Measurements from ENCODE around the gene ZMIZ1.

Gene ZMIZ1

DNA sequence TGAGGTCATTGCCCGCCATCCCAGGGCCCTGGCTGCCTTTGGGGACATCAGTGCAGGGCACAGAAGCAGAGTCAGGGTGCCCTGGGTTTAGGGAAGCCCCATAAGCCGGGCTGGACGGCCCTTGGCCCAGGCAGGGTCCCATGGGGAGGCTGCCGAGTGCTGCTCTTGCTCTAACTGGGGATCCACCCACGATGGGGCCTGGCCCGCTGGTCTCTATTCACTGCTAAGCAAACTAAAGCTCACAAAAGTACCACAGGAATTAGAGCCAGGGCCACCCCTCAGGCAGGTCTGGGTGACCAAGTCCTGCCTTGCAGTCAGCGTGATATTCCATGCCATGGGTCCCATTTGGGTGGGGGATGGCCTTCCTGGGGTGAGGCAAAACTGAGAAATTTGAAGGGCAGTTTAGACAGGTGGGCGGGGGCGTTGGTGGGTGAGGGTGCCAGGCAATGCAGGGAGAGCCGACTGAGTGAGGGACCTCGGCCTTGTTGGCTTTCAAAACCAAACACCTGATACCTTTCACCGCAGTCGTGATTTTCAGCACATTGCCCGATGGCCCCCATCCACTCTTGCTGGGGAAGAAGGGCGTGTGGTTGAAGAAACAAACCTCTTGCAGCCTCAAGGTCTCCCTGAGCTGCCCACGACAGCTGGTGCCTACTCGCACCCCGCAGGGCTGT, 185.7 kb downstream of the ZMIZ1 start:
- no peak for DNase-seq

DNA sequence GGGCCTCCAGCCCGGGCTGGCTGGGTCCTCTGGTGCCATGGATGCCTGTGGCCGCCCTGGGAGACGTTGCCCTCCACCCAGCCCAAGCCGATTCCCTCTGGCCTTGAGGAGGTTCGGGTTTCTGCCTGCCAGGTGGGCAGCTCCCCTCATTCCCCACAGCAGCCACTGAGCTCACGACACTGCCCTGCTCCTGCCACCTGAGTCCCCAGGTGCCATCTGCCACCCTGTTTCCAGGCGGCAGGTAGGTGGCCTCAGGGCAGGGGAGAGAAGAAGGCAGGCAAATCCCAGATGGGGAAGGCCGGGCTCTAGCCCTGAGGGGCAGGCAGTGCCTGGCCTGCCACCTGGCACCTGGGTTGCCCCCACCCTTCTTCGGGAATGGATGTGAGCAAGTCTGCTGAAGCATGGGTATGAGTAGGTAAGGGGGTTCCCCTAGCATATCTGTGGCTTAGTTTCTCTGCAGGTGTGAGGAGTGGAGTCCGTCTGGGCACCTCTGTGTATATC, 186.3 kb downstream of the ZMIZ1 start:
- DNase-seq, result no peak

DNA sequence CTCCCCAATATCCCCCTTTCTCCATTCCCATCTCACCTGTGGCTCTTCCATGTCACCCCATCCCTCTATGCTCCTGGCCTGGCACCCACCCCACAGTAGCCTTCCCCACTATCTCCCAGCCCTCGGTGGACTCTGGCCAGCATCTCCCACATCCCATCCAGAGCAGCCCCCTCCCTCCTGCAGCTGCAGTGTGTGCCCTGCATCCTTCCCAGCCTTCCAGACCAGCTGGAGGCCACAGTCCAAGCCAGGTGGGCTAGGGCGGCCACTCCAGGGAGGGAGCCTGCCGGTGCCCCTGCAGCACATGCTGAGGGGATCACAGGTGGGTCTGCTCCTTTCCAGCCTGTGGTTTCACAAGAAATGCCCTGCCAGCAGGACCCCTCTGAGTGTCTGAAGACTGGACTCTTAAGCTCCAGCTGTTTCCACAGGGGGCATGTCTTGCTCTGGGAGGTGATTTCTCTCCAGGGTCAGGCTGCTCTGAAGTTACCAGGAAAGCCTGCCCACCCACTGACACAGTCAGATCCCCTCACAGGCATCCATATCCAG, 187.6 kb downstream of the ZMIZ1 start:
- DNase-seq, result no peak

DNA sequence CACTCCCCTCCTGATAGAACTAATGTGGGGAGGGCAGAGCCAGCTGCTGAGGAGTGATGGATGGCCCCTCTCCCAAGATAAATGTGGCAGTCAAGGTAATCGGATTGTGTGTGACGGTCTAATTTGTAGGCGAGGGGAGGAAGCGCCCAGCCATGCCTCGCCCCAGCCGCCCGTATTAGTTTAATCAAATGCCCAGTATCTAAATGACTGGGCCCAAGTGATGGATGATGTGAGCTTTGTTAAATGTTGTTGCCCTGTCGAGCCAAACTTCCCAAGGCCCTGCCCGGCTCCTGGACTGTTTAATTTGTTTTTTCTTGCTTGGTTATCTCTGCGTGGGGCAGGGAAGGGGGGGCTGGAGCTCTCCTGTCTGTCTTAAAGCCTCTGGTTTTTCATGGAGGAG, 190.1 kb downstream of the ZMIZ1 start:
- no peak for DNase-seq

DNA sequence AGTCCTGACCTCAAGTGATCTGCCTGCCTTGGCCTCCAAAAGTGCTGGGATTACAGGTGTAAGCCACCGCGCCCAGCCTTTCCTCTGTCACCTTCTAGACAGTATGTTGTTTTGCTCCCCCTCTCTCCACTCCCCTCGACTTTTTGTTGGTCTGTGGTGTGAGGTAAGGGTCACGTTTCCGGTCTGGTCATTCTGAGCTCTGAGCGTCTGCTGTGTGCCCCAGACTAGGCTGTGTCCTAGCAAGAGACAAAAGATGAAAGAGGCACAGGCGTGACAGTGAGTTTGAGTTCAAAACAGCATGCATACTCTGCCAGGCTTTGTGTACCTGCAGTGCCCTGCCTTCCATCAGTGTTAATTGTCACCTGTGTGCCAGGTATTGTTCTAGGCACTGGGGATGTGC, 191.1 kb downstream of the ZMIZ1 start:
- DNase-seq, result no peak

DNA sequence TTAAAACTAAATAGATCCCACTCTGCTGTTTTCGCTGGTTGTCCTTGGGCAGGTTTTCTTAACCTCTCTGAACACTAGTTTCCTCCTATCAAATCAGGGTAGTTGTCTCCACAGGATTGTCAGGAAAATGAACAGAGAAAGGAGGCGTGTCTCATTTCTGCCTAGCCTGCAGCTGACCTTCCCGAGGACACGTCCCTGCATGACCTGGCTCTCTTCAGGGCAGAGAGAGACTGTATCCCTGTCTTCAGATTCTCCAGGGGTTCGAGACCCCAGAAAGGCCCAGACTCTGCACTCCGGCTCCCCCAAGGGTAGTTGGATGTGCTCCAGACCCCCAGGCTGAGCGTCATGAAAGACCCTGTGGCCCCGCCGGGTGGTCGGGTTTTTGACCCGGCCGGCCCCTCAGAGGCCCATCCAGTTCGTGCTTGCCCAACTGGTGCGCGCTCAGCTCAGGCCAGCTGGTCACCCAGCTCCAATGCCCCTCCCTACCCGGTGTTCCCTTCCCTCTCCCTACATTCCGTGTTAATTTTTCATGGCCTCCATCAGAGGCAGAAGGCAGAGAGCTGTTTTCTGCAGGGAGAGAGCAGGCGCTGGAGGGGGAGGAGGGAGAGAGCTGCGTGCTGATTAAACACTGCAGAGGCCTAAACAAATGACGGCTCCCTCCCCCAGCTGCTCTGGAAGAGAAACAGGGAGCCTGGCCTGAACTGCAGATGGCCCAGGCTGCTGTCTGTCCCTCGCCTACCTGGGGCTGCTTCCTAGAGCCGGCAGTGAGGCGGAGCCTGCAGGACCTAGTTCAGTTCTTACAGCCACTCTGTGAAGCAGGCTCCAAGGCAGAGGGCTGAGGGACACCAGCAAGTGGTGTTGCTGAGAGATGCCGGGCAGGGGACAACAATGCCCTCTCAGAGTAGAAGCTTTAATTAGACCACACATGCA, 192.3 kb downstream of the ZMIZ1 start:
- no peak for DNase-seq

DNA sequence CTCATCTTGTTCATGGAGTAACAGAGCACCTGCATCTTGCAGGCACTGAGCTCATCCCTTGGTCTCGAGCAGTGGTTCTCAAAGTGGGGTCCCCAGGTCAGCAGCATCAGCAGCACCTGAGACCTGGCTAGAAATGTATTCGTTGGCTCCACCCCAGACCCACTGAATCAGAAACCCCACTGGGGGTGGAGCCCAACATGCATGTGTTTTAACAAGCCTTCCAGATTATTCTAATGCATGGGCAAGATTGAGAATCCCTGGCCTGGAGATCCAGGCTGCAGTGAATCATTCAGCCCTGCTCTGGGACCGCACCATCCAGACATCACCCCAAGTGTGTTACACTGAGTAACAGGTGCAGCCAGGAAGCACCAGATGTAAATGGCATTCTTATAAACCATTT, 193.4 kb downstream of the ZMIZ1 start:
- no peak for DNase-seq

DNA sequence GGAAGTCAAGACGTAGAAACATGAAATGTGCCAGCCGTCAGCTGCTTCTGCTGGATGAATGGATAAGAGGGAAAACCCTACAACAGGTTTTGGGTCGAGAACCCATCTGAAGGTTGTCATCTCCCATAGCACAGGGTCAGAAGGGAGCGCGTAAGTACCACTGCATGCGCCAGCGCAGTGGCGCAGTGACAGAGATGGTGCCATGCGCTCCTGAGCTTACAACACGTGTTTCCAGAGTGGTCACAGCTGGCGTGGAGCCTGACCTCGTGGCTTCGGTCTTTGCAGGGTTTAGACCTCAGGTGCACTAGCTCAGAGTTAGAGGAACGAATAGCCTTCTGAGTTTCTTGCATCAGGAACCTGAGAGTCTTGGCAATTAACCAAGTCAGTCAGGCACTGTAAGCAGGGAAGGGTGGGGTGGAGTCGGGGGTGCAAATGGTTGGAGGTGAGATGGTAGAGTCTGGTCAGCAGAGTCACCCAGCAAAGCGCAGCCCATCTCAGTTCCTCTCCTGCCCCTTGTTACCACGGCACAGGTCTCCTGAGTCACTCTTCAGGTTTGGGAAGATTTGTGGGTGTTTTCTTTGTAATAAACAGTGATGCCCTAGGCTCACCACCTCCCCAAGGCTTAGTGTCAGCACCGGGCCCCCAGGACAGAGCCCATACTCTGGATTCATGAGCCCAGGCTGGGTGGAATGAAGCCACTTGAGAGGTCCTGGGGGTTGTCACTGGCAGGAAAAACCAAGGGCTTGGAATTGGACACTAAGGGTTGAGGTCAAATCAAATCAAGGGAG, 194.4 kb downstream of the ZMIZ1 start:
- DNase-seq, result no peak

DNA sequence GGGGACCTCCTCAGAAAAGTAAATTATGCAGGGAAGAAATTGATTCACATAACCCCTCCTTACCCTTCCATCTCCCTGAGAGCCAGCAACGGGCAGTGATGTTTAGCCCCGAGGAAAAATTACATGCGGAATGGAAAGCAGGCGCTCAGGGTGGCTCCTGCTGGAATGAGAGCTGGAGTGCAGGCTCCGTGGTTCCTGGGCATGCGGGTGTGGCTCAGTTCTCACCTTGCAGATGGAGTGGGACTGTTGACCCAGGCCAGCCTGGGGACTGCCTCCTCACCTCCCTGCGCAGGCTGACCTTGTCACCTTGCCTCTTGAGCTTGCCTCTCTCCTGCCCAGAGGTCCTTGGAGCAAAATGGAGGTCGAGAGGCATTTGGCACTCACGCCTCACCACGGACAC, 195.2 kb downstream of the ZMIZ1 start:
- DNase-seq, result no peak

DNA sequence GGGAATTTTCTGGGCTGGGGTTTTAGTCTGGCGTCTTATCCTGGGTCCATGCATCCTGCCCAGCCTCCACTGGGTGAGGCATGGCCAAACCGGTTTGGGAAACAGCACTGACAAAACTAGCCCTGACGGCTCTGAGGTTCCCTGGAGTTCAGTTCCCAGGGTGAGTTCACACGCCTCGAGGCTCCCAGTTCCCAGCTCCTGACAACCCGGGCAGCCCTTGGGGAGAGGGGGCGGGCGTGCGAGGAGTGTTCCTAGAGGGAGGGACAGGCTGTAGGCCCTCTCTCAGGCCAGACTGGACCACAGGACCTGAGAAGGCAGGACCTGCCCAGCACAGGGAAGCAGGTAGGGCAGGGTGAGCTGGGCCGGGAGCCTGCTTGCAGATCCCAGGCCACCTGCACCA, 196.2 kb downstream of the ZMIZ1 start:
- DNase-seq, result no peak

DNA sequence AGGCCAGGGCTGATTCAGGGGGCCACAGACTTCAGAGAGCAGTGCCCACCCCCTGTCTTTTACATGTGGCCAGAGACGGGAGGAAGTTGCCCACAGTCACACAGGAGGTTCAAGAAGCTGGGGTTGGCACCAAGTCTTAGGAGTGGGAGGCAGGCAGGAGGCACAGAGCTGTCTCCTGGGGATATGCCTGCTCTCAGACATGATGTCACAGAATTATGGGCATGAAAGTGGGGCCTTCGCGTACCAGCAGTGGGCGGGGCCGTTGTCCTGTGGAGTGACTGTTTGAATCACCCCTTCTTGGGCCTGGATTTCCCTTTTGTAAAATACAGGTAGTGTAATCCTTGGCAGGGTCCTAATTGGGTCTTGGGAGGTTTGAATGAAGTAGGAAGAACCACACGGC, 197.3 kb downstream of the ZMIZ1 start:
- DNase-seq, result peak; percentile 3

DNA sequence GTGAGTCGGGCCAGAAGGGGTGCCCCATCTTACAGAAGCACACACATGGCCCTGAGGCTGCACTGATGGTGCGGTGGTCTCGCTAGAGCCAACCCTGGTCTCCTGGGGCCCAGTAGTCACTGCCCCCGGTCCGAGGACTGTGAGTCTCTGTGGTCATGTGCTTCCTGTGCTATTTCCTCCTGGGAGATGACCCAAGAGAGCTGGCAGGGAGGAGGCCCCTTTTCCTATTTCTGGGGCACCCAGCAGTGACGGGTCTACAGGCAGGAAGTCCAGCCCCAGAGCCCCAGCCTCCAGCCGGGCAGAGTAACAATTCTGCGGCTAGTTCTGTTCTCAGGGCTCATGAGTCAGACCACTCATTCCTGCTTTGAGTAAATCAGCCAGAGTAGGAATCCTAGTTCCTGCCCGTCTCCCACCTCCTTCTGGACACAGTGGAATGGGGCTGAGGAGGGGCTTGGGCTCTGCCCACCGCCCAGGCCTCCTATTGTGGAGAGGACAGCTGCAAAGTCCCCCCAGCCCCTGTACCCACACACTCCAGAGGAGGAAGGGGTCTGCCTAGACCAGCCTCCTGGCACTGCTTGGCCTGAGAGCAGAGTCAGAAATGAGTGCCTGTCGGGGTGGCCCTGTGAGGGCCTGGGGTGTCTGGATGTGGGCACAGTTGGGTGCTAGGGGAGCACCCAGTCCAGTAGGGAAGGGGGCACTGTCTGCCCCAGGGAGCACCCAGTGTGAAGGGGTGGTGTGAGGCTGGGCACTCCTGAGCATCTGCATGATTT, 198.0 kb downstream of the ZMIZ1 start:
- no peak for DNase-seq

DNA sequence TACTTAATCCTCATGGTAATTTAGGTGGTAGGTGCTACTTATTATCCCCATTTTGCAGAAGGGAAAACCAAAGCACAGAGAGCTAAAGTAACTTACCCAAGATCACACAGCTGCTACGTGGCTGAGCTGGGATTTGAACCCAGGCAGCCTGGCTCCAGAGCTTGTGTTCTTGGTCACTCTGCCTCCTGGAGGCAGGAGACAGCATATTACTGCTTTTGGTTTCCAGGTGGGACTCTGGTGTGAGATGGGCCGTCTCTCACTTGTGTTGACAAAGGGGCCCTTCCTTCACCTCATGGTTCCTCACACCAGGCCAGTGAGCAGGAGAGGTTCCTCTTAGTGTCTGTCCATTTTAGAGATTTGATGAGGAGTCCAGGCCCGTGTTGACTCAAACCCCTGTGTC, 198.7 kb downstream of the ZMIZ1 start:
- DNase-seq, result no peak

DNA sequence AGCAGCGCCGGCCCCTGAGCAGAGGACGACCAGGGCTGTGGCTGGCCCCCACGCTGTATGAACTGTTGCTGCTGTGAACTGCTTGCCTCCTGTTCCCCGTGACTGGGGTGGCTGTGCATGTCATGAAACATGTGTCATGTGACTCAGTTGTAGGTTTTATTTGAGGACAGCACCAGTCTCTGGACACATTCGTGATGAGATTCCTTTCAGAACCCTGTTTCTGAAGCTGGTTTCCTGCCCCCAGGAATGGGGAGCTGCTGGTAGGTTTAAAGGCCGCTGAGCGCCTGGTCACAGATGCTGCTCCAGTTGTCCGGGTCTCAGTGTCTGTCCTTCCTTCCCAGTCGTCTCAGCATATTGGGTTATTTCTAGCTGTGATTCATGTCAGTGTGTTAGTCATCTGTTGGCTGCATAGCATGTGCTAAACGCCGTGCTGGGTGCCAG, 199.4 kb downstream of the ZMIZ1 start:
- DNase-seq, result no peak

DNA sequence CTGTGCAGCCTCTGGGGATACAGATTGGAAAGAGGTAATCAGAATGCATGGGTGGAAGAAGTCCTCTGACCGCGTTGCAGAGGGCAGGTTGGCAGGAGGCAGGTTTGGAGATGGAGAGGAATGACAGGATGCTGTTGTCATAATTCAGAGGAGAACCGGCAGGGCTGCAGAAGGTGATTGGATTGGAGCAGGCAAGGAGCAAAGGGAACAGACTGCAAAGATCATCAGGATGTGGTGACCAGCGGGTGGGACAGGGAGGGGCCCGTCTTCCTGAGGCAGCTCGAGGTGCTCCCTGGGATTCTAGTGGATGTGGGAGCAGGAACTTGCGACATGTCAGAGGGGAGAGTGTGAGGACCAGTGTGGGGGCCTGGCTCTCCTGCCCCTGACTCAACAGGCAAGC, 200.0 kb downstream of the ZMIZ1 start:
- DNase-seq, result no peak

DNA sequence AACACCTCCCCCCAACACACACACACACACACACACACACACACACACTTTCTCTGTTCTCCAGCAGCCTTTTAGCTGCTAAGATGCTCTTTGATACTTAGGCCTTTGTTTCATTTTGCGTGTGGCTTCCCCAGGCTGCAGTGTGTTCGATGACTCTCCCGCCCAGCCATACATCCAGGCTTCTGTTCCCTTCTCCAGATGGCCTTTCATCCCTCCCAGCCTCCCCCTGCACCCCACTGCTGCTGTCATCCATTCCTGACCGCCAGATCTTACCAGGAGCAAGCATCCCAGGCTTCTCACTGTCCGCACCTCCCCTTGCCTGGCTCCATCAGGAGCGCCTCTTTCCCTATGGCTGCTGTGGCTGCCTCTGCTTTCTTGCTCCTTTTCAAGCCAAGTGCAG, 200.7 kb downstream of the ZMIZ1 start:
- no peak for DNase-seq

DNA sequence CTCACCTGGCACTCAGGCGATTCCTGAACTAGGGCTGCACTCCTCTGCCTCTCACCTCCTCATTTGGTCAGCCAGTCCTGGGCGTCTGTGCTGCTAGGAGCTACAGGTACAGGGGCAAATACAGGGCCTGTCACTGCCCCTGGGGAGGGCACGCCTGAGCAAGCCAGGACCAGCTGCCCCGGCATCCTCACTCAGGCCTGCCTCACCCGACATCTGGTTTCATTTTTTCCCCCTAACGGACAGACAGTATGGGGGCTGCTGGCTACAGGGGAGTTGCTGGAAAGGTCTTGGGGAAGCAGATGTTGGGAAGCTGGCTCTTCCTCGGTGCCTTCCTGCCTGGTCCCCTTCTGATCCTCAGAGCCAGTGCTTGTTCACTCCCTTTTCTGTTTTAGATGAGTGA, 201.2 kb downstream of the ZMIZ1 start:
- DNase-seq, result no peak

DNA sequence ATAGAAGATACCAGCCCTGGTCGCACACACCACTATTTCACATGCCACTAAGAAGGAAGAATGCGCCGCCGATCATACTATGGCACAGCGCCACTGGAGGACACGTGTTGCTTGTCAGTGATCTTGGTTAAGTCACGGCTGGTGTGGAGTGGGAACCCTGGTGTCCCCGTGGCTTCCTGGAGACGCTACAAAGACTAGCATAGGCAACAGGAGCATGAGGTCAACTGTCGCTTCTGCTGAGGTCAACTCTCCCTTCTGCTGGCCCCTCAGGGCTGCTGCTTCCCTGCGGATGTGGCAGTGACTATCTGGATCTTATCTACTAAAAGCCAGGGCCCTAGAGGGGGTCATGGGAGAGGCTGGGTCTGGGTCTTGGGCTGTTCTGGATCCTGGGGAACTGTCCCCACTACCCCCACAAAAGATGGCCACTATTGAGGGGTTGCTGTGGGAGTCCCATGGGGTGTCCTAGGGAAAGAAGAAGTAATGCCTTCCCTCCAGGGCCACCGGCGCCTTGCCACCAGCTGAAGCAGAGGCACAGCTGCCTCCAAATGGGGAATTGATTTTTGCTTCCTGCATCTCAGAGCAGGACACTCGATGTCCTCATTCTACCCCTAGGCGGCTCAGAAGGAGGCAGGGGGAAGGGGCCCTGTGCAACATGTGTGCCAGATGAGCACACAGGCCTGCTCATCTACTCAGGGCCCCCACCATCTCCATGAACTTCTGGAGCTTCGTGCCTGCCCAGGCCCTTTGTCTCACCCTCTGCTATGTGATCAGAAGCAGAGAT, 201.9 kb downstream of the ZMIZ1 start:
- no peak for DNase-seq

DNA sequence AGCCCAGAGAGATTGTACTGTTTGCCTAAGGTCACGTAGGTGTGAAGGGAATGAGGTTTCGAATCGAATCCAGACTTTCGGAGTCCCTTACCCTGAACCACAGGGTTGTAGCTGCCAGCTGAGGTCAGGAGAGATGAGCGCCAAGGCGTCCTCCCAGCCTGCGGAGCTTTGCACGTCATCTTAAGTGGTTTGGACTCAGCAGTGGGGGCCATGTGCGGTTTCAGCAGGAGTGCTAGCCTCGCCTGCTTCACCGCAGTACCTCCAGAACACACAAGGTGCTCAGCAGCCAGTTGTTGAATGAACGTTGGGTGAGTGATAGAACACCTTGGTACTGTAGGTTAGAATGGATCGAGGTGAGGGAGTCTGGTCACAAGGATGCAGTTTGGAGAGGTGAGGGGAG, 203.6 kb downstream of the ZMIZ1 start:
- no peak for DNase-seq

DNA sequence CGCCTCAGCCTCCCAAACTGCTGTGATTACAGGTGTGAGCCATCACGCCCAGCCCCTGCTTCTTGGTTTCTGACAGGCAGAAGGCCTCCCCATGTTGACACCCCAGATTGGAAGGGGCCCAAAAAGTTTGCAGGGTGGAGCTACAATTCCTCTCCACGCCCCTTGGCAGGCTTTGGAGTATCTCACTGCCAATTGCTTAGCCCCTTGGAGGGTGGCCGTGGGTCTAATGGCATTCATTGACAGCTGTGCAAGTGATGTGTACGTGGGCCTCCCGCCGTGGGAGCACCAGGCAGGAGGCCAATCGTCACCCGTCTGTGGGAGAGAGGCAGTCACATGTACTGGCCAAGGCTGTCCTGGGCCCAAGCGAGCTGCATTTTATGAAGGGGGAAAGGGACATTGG, 204.8 kb downstream of the ZMIZ1 start:
- DNase-seq, result no peak

DNA sequence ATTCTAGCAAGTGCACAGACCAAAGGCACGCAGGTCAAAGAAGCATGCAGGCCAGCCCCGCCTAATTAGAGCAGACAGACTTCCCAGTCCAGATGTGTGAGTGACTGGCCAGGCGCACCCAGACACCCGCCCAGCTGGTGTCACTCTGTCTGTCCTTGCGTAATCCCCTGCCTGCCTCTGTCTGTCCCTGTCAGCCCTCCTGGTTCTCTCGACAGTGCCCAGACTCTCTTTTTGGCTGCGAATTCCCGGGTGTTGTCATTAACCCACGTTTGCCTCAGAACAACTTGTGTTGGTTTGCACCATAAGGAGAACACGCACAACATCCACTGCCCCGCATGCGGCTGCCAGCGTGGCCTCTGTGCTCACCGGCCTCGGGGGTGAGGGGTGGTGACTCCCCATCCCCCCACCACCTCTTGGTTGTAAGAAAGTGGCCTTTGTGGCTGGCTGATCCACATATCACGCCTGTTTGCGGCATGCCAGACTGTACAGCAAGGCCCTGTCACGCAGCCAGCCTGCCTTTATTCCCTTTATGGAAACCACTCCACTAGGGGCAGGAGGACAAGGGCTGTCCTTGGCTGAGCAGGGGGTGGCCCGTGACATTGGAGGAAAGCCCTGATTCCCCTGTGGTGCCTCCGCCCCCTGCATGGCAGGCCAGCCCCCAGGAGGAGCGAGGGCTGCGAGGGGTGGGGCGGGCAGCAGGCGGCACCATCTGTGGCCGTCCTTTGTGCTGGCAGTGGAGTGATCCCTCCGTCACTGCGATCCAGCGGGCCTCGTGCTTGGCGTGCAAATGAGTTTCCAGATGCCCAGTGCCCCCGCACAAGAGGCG, 205.7 kb downstream of the ZMIZ1 start:
- no peak for DNase-seq
